GM21390 (cell line): Measurements from ENCODE around the gene SPNS1.
"Not testable (repeated sequence)": the region's sequence is repeated elsewhere in the genome, so short reads cannot be mapped to it uniquely, and the experiment has no call there.

ENCODE experiments used
- ATAC-seq: cut with Tn5 transposase; IDR thresholded peaks from one replicate; pipeline ENCODE4 v1.9.1; 2021; ENCODE audit not compliant: unreplicated experiment

SPNS1 gene

GRCh38 chr16:28987170-28987853 lies 12.7 kb downstream of the SPNS1 start:
- ATAC-seq, result no peak

GRCh38 chr16:28989363-28989762 lies 14.8 kb downstream of the SPNS1 start:
- ATAC-seq, result no peak

GRCh38 chr16:28990375-28991040 lies 15.9 kb downstream of the SPNS1 start:
- ATAC-seq, result no peak

GRCh38 chr16:28991687-28992086 lies 17.1 kb downstream of the SPNS1 start:
- ATAC-seq, result no peak

- ATAC-seq, result no peak
Observed at GRCh38 chr16:28992496-28992895, 17.9 kb downstream of the SPNS1 start.

GRCh38 chr16:28998837-28999236 lies 24.3 kb downstream of the SPNS1 start:
- ATAC-seq, result no peak

GRCh38 chr16:28999577-28999976 lies 25.0 kb downstream of the SPNS1 start:
- no peak for ATAC-seq

GRCh38 chr16:29000019-29000418 lies 25.4 kb downstream of the SPNS1 start:
- ATAC-seq, result no peak

GRCh38 chr16:29004496-29005139 lies 30.0 kb downstream of the SPNS1 start:
- not testable (repeated sequence) for ATAC-seq

- no peak for ATAC-seq
Observed at GRCh38 chr16:29007730-29008593, 33.4 kb downstream of the SPNS1 start.

GRCh38 chr16:29009050-29009837 lies 34.7 kb downstream of the SPNS1 start:
- ATAC-seq, result no peak

- no peak for ATAC-seq
Observed at GRCh38 chr16:29009838-29010166, 35.2 kb downstream of the SPNS1 start.

GRCh38 chr16:29011112-29011511 lies 36.5 kb downstream of the SPNS1 start:
- no peak for ATAC-seq

GRCh38 chr16:29011851-29012250 lies 37.3 kb downstream of the SPNS1 start:
- ATAC-seq, result no peak

- ATAC-seq, result no peak
Observed at GRCh38 chr16:29012913-29013553, 38.5 kb downstream of the SPNS1 start.

GRCh38 chr16:29014561-29015069 lies 40.0 kb downstream of the SPNS1 start:
- no peak for ATAC-seq

- ATAC-seq, result no peak
Observed at GRCh38 chr16:29022196-29022595, 47.6 kb downstream of the SPNS1 start.

GRCh38 chr16:29023279-29024277 lies 49.0 kb downstream of the SPNS1 start:
- ATAC-seq, result no peak

GRCh38 chr16:29024278-29024677 lies 49.7 kb downstream of the SPNS1 start:
- no peak for ATAC-seq
